ENCODE results near the gene NPHP3.

The NPHP3 gene

GRCh38 chr3:132735589-132735988 lies 13.4 kb upstream of the NPHP3 start:
- Histone ChIP-seq H2AFZ (ENCODE audit: low read depth, low read length) (no peak overlapping the region), H3K27ac (ENCODE audit: low read length) (no peak overlapping the region)
- TF ChIP-seq CTCF (IDR thresholded peaks at IDR 0.05; ENCODE audit: borderline replicate concordance, extremely low read depth, low read length, poor library complexity, severe bottlenecking) = no peak
- TF ChIP-seq EZH2 (IDR thresholded peaks at IDR 0.05; ENCODE audit: borderline replicate concordance, low read depth, low read length, severe bottlenecking) = no peak

GRCh38 chr3:132730891-132731580 lies 8.8 kb upstream of the NPHP3 start:
- Histone ChIP-seq H3K9ac (ENCODE audit: low read depth, low read length) (no peak overlapping the region), H3K79me2 (ENCODE audit: insufficient read depth, low read length) (no peaks in the 10 kb centered on the region), H2AFZ (ENCODE audit: low read depth, low read length) (no peak overlapping the region), H4K20me1 (ENCODE audit: insufficient read depth, low read length) (no peaks in the 10 kb centered on the region), H3K4me1 (ENCODE audit: insufficient read depth, low read length) (no peaks in the 10 kb centered on the region), H3K4me2 (ENCODE audit: insufficient read depth, low read length) (no peak overlapping the region), H3K36me3 (ENCODE audit: insufficient read depth, low read length) (no peaks in the 10 kb centered on the region), H3K9me3 (ENCODE audit: insufficient read depth, low read length, severe bottlenecking) (no peaks in the 10 kb centered on the region), H3K27ac (ENCODE audit: low read length) (no peak overlapping the region), H3K27me3 (ENCODE audit: insufficient read depth, low read length, poor library complexity) (peaks cover 14% of the 10 kb centered on the region), H3K4me3 (ENCODE audit: low read depth in 1 of 2, low read length in 2 of 2) (no peak overlapping the region)
- ATAC-seq (ENCODE audit: insufficient read depth, low read depth) = peak; percentile 45; the same call in 1 of the 3 replicates
- TF ChIP-seq CTCF (IDR thresholded peaks at IDR 0.05; ENCODE audit: borderline replicate concordance, extremely low read depth, low read length, poor library complexity, severe bottlenecking) (peak; percentile 59), EZH2 (IDR thresholded peaks at IDR 0.05; ENCODE audit: borderline replicate concordance, low read depth, low read length, severe bottlenecking) (no peak)
- no peak for DNase-seq

More at GRCh38 chr3:132735589-132735988, 13.4 kb upstream of the NPHP3 start:
- Histone ChIP-seq H4K20me1 (ENCODE audit: insufficient read depth, low read length) (no peaks in the 10 kb centered on the region), H3K4me3 (ENCODE audit: low read depth in 1 of 2, low read length in 2 of 2) (no peak overlapping the region), H3K27me3 (ENCODE audit: insufficient read depth, low read length, poor library complexity) (peaks cover 28% of the 10 kb centered on the region), H3K9ac (ENCODE audit: low read depth, low read length) (no peak overlapping the region), H3K4me1 (ENCODE audit: insufficient read depth, low read length) (no peaks in the 10 kb centered on the region), H3K36me3 (ENCODE audit: insufficient read depth, low read length) (no peaks in the 10 kb centered on the region), H3K79me2 (ENCODE audit: insufficient read depth, low read length) (no peaks in the 10 kb centered on the region), H3K9me3 (ENCODE audit: insufficient read depth, low read length, severe bottlenecking) (no peaks in the 10 kb centered on the region), H3K4me2 (ENCODE audit: insufficient read depth, low read length) (no peak overlapping the region)
- ATAC-seq (ENCODE audit: insufficient read depth, low read depth) (no peak), DNase-seq (no peak)

GRCh38 chr3:132726341-132726823 lies 4.2 kb upstream of the NPHP3 start:
- no peak overlapping the region for H3K27ac ChIP-seq (ENCODE audit: low read length)
- H3K4me2 ChIP-seq (ENCODE audit: insufficient read depth, low read length) = no peak overlapping the region
- H3K9ac ChIP-seq (ENCODE audit: low read depth, low read length) = no peak overlapping the region
- no peak overlapping the region for H2AFZ ChIP-seq (ENCODE audit: low read depth, low read length)
- peak; percentile 84 for TF ChIP-seq CTCF (IDR thresholded peaks at IDR 0.05; ENCODE audit: borderline replicate concordance, extremely low read depth, low read length, poor library complexity, severe bottlenecking)
- TF ChIP-seq EZH2 (IDR thresholded peaks at IDR 0.05; ENCODE audit: borderline replicate concordance, low read depth, low read length, severe bottlenecking) = no peak
- H3K9me3 ChIP-seq (ENCODE audit: insufficient read depth, low read length, severe bottlenecking) = no peaks in the 10 kb centered on the region
- DNase-seq (no peak), ATAC-seq (ENCODE audit: insufficient read depth, low read depth) (no peak)
- peaks cover 8% of the 10 kb centered on the region for H3K27me3 ChIP-seq (ENCODE audit: insufficient read depth, low read length, poor library complexity)
- H3K79me2 ChIP-seq (ENCODE audit: insufficient read depth, low read length) = peaks cover 5% of the 10 kb centered on the region
- no peaks in the 10 kb centered on the region for H3K36me3 ChIP-seq (ENCODE audit: insufficient read depth, low read length)
- H3K4me1 ChIP-seq (ENCODE audit: insufficient read depth, low read length) = peaks cover 12% of the 10 kb centered on the region
- no peak overlapping the region for H3K4me3 ChIP-seq (ENCODE audit: low read depth in 1 of 2, low read length in 2 of 2)
- H4K20me1 ChIP-seq (ENCODE audit: insufficient read depth, low read length) = no peaks in the 10 kb centered on the region

Measured in DND-41 (cell line).